ENCODE measurements around the gene CREBBP.

CREBBP gene

GRCh38 chr16:3830625-3831254, 49.8 kb downstream of the CREBBP start:
- DNase-seq (ENCODE audit: extremely low spot score, insufficient read length, low read depth) (no peak), FAIRE-seq (no peak)

- no peak for DNase-seq (ENCODE audit: extremely low spot score, insufficient read length, low read depth)
- FAIRE-seq, result no peak
These were observed 50.6 kb downstream of the CREBBP start for GRCh38 chr16:3829631-3830536.

GRCh38 chr16:3825940-3826339, 54.6 kb downstream of the CREBBP start:
- no peak for FAIRE-seq
- DNase-seq (ENCODE audit: extremely low spot score, insufficient read length, low read depth), result no peak

- FAIRE-seq (no peak), DNase-seq (ENCODE audit: extremely low spot score, insufficient read length, low read depth) (no peak)
These were observed 55.4 kb downstream of the CREBBP start for GRCh38 chr16:3825103-3825502.

GRCh38 chr16:3824121-3824795, 56.3 kb downstream of the CREBBP start:
- FAIRE-seq (no peak), DNase-seq (ENCODE audit: extremely low spot score, insufficient read length, low read depth) (no peak)

GRCh38 chr16:3823427-3823826, 57.1 kb downstream of the CREBBP start:
- no peak for FAIRE-seq
- no peak for DNase-seq (ENCODE audit: extremely low spot score, insufficient read length, low read depth)

GRCh38 chr16:3822366-3823045, 58.0 kb downstream of the CREBBP start:
- DNase-seq (ENCODE audit: extremely low spot score, insufficient read length, low read depth) (no peak), FAIRE-seq (no peak)

GRCh38 chr16:3821184-3821583, 59.3 kb downstream of the CREBBP start:
- no peak for FAIRE-seq
- DNase-seq (ENCODE audit: extremely low spot score, insufficient read length, low read depth), result no peak

- FAIRE-seq (no peak), DNase-seq (ENCODE audit: extremely low spot score, insufficient read length, low read depth) (no peak)
These were observed 60.5 kb downstream of the CREBBP start for GRCh38 chr16:3819746-3820724.

GRCh38 chr16:3819175-3819527, 61.4 kb downstream of the CREBBP start:
- DNase-seq (ENCODE audit: extremely low spot score, insufficient read length, low read depth), result no peak

GRCh38 chr16:3816326-3816725, 64.2 kb downstream of the CREBBP start:
- FAIRE-seq, result no peak

More at GRCh38 chr16:3819175-3819527, 61.4 kb downstream of the CREBBP start:
- peak; percentile 47 for FAIRE-seq

GRCh38 chr16:3814755-3815154, 65.8 kb downstream of the CREBBP start:
- FAIRE-seq (no peak), DNase-seq (ENCODE audit: extremely low spot score, insufficient read length, low read depth) (no peak)

More at GRCh38 chr16:3816326-3816725, 64.2 kb downstream of the CREBBP start:
- no peak for DNase-seq (ENCODE audit: extremely low spot score, insufficient read length, low read depth)

GRCh38 chr16:3812469-3813172, 67.9 kb downstream of the CREBBP start:
- DNase-seq (ENCODE audit: extremely low spot score, insufficient read length, low read depth) (no peak), FAIRE-seq (no peak)

GRCh38 chr16:3810818-3811217, 69.7 kb downstream of the CREBBP start:
- DNase-seq (ENCODE audit: extremely low spot score, insufficient read length, low read depth) (no peak), FAIRE-seq (no peak)

- FAIRE-seq (peak; percentile 73), DNase-seq (ENCODE audit: extremely low spot score, insufficient read length, low read depth) (no peak)
These were observed 70.3 kb downstream of the CREBBP start for GRCh38 chr16:3810198-3810664.

GRCh38 chr16:3808308-3809063, 72.0 kb downstream of the CREBBP start:
- FAIRE-seq (no peak), DNase-seq (ENCODE audit: extremely low spot score, insufficient read length, low read depth) (no peak)

- peak; percentile 74 for FAIRE-seq
- no peak for DNase-seq (ENCODE audit: extremely low spot score, insufficient read length, low read depth)
These were observed 72.9 kb downstream of the CREBBP start for GRCh38 chr16:3807425-3808123.
